ENCODE data around the gene MEN1.
A peak's percentile ranks its signal among the peaks of the same experiment; 100 is the strongest.

The MEN1 gene

DNA sequence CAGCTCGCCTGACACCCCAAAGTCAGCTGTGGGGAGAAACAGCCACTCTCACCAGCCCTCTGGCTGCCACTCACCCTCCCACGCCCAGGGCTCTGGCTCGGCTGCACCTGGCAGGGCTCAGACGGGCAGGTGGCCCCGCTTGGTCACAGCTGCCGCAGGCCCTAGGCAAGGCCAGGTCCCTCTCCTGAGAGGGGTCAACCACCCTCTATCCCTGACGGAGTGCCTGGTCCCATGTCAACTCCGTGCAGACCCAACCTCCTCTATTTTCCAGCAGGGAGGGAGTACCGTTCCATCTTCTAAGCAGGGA, 9.2 kb downstream of the MEN1 start:
- no peak for DNase-seq

DNA sequence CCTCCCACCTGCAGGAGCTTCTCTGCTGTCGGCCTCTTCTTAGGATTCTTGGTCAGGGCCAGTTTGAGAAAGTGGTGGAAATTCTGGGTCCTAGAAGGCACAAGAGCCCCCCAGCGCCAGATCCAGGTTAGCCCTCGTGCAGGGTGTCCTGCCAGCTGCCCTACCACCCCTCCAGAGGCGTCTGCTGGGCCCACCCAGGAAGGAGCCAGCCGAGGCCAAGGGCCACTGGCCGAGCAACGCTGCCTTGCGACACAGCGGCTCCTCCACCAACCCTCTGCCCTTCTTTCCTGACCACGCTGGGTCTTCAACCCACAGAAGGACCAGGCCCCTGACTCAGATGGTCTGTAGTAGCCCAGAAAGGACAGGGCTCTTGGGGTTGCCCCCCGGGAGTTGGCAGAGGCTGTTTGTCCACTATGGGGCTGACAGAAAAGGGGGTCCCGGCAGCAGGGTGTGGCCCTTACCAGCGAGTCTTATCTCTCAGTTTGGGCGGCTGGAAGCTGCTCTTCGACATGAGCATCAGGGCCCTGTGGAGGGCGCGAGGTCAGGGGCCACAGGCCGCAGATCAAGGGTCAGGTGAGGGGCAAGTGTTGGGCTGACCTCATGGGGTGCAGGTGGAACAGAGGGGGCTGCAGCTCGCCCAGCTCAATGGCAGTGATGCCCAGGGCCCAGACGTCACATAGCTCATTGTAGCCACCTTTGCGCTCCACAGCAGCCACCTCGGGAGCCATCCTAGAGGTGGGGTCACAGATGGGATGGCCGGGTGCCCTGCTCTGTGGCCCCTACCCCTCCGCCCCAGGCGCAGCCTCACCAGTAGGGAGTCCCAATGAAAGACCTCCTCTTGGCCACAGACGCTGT, 9.8 kb downstream of the MEN1 start:
- no peak for DNase-seq

DNA sequence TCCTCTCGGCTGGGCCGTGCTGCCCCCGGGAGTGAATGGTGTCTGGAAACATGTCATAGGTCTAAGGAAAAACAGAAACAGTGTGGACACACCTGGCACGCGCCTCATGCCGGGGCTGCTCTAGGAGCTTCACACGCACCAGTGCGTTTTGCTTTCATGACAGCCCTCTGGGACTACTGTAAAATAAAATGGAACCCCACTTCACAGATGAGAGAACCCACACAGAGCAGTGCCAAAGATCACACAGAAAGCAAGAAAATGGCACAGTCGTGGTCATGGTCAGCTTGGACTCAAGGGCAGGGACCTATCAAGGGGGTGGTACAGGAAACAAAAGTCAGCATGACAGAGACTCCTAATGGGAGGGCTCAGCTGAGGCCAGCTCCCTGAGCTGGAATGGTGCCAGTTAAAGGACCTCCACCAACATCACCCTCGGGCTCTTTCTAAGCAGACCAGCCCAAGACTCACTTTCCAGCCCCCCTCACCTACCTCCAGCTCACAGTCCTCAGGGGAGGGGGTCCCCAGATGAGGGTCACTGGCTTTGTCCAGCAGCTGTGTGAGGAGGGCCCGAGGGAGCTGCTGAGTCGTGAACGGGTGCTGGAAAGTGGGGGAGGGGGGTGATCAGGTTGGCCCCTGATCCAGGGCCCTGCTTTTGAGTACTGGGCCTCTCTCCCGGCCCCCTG, 10.6 kb downstream of the MEN1 start:
- DNase-seq = peak in 1 of 2 donors; percentile 18

DNA sequence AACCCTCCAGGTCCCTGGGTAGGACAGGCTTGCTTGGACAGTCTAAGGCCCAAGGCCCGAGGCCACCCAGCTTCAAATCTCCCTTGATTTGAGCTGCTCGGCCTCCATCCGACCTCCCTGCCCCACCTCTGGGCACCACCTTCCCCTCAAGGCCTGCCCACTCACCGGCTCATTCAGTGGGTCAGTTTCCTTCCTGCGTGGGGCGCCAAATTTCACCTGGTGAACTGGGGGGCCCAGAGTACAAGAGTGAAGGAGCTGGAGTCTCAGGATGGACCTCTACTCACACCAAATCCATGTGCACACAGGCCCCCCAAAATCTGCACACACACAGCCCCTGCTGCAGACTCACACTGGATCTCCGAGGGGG, 11.1 kb downstream of the MEN1 start:
- no peak for DNase-seq

DNA sequence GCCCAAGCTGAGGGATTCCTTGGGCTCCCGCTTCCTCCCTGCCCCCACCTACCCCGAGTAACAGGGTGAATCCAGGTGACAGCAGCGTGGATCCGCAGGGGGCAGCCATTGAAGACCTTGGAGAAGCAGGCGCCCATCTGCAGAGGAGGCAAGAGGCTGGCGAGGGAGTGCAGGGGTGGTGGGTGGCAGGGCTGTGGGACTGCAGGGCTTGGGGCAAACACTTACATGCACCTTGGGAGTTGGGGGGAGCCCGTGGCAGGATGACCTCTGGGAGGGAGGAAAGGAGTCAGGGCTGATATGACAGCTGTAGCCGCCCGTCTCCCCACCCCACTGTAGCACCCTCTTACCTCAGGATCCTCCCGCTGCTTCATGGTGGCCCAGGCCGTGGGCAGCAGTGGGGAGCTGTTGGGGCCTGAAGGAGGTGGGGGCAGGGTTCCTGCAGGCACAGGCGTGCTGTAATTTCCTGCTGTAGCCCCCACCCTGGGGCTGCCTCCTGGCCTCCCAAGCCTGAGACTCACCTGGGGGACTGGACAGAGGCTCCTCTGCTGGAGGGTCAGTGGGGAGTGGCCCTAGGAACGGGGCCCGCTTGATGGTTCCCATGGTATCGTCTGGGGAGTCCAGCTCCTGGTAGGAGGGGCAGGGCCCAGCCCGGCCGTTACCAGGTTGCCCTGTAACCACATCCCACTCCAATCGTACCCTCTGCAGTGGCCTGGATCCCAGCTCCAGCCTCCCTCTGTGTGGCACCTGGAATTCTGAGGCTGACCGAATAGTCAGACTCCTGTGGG, 13.4 kb downstream of the MEN1 start:
- no peak for DNase-seq

DNA sequence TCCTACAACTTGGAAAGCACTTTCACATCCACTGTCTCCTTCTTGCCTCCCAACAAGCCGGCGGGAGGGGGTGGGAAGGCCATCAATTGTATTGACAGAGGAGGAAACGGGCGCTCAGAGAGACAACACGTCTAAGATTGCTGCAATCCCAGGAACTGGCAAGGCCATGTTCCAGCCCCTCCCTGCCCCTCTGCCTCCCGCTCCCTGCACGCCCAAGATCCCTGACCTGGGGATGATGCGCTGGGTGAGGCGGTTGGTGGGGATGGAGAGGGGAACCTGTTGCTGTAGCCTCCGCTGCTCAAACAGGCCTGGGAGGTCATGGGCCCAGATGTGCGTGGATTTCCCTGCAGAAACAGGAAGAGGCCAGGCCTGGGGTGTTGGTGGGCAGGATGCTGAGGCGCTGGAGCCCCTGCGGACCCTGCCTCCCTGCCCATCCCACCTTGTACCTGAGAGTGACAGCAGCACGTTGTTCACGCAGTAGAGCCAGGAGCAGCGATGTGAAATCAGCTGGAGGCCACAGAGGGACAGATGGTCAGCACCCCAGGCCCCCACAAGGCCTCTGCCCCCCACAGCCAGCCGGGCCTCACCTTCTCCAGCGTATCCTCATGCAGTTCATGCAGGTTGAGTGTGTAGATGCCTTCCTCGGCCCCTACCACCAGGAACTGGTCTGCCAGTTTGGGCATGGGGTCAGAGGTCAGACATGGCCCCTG, 14.1 kb downstream of the MEN1 start:
- DNase-seq = no peak

DNA sequence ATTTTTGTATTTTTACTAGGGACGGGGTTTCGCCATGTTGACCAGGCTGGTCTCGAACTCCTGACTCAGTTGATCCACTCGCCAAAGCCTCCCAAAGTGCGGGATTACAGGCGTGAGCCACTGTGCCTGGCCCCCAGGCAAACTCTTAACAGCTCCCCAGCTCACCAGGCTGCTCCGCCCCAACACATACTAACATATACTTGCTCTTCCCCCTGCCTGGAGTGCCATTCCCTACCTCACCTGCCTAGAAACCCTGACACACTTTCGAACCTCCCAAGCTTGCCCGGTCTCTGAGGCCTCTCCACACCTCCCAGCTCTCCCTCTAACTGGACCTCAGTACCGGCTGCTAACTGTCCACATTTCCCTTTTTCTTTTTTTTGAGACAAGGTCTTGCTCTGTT, 15.8 kb downstream of the MEN1 start:
- DNase-seq = no peak

DNA sequence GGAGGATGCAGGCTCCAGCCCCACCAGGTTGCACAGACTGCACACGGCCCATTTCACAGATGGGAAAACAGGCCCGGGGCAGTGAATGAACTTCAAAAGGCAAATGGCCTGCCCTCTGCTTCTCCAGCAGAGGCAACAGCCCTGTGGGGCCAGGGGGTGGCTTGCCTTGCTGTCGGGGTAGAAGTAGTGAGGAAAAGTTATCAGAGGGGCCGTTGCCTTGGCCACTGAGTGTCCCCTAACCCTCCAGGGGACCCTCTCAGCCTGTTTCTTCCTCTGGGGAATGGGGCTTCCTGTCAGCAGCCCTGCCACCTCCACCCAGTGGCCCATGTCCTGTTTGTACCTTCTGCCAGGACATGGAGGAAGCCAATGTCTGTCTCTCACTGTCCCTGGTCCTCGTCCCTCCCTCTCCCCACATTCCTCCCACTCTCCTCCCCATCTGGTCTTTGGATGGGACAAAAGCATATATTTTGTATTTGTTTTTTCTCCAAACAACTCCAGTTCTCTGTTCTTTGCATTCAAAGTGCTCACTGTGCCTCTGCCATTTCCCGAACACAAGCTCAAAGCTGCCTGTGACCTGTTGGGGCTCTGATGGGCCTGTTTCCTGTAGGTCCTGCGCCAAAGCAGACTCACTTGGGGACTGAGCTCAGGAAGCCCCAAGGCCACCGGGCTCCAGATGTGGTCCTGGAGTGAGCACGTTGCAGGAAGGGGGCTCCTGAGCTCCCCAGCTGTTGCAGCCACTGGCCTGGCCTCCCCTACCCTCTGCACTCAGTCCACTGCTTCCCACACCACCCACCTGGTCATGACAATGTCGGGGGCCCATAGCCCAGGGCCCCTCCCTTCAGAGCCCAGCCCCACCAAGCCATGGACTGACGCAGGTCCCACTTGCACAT, 16.8 kb downstream of the MEN1 start:
- DNase-seq = no peak

DNA sequence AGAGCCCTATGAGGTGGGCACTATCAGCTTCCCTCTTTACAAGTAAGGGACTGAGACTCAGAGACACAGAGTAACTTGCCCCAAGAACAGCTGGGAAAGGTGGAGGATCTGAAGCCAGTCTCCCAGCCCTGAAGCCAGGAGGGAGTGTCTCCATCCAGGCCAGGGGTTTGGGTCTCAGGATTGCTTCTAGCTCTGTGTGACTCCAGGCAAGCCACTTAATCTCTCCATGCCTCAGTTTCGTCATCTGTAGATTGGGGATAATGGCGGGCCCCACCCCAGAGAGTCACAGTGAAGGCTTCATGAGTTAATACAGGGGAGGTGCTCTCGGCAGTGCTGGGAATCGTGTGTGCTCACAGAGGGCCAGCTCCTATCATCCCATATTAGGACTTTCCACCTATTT, 17.9 kb downstream of the MEN1 start:
- DNase-seq = no peak

DNA sequence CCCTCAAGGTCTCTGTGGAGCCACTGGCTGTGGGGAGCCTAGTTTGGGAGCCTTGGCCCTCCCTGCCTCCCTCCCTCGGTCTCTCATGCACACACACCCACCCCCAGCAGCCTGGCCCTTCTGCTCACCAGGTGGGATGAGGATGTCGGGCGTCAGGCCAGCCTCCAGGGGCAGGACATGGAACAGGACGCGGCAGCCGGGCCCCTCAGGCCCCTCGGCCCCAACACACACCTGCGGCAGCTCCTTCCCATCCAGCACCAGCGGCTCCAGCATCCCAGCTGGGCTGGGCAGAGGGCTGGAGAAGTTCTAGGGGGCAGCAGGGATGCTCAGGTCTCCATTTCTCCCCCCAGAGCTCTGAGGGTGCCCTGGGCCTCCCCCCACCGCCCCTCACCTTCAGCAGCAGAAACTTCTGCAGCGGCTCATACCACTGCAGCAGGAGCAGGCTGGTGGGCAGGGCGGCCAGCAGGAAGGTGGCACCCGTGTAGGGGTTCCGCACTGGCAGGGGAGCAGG, 18.5 kb downstream of the MEN1 start:
- no peak for DNase-seq

DNA sequence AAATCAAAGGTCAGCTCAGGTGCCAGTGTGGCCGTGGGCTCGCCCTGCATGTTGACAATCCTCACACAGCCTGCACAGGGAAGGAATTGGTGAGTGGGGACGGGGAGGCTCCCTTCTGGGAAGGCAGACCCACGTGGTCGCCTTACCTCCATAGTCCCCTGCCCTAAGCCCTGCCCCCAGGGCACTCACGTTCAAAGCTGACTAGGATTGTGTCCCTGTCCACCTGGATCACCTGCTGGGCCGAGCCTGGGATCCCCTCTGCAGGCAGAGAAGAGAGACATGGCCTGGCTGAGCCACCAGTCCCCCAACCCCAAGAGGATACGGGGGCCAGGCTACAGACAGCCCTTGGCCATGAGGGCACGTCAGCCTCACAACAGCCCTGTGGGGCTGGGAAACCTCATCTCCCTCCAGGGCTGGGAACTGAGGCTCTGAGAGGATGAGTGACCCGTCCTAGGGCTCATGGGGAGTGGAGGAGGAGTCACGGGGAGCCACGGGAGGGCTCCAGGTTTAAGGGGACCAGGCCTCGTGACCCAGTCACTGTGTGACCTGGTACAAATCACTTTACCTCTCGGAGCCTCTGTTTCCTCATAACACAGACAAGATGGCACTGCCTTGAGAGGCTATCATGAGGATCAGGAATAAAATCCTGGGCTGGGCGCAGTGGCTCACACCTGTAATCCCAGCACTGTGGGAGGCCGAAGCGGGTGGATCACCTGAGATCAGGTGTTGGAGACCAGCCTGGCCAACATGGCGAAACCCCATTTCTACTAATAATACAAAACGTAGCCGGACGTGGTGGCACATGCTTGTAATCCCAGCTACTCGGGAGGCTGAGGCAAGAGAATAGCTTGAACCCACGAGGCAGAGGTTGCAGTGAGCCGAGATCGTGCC, 19.9 kb downstream of the MEN1 start:
- DNase-seq = no peak

DNA sequence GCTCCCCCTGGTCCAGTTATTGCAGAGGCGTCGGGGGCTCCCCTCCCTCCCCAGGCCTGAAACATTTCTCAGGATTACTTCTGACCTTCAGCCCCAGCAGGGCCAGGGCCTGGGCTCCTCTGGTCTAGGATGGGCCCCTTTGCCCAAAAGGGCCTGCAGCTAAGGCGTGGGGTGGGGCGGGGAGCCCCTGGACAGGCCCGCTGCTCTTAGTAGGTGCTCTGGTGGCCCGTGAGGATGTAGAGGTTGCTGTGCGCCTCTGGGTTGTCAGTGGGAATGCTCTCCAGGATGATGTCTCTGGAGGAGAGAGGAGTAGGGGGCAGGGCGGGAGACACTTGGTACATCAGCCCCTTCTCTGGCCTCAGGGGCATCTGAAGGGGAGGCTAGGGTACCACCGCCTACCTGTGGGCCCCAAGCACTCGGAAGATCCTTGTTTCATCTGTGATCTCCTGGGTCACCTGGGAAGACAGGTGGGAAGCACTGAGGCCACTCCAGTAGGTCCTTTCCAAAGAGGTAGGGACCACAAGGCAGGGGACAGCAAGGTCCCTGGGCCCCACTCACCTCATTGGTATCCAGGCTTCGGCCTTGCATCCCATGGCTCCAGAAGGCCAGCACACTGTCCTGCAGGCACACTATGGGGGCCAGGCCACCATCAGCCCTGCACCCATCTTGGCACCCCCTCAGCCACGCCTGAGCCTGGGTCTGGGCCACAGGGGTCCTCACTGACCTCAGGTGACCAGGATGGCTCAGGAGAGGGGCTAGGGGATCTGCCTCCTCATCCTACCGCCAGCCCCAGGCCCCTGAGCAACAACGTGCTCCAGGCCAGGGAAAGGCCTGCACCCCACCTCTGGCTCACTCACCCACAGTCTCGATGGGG, 20.8 kb downstream of the MEN1 start:
- DNase-seq = no peak

DNA sequence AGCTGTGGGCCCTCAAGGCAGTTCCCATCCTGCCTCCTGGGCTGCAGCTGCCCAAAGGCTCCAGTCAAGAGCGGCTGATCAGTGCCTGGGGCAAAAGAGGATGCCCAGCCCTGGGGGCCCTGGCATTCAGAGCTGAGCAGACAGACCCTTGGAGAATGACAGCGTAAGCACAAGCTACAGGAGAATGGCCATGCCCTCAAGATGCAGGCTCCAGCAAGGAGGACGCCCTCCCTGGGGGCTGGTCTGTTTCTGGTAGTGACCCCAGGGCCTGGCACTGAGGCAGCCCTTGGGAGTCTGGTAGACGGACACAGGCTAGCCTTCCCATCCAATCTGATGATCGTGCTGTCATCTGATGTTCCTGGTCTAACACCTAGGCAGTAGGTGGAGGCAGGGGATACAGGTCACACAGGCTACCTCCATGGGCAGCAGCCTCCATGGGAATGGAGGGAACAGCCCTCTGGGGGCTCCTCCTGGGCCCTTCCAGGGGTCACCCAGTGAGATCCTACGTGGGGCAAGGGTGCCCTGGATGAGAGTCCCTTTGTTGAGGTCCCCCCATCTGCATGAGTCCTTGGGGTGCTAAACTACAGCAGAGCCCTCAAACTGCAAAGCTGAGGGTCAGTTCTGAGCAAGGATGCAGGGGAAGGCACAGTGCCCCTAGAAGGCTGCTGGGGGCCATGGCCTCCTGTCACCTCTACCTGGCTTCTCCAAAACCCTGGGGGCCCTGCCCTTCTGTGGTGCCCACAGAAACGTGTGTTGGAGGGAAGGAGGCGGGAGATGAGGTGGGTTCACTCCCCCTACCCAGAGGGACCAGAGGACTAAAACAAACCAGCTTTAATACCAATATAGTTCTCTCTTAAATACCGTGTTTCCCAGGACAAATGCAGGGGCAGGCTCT, 21.8 kb downstream of the MEN1 start:
- DNase-seq = no peak

DNA sequence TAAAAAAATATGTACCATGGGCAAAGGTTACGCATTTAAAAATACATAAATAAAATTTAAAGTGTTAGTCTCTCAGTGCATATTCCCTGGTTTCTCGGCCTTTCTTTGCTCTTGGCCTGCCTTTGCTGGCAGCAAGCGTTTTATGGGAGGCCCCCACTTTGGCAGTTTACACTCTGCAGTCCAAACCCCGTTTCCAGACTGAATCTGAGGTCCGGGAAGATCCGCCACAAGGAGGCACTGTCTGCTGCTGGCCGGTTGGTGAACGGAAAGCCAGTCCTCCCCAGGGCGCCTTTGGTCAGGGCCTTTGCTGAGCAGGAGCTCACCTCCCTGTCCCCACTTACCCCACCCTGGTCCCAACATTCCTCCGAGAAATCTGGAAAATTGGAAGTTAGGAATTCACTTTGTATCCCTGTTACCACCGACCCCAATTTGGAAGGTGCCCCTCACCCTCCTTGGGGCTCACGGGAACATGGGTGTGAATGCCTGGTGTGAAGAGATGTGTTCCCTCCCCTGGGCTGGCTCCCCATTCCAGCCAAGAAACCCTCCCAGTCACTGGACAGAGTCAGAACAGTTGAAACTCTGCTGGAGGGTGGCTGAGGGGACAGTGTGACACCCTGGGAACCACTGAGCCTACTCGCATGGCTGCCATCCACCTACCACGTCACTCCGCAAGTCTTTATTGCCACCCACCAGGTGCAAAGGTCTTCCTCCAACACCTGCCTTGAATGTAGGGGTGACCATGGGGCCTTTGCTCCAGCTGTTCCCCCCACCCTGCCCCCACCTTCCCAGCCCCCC, 22.6 kb downstream of the MEN1 start:
- peak; percentile 60 to 72 for DNase-seq

DNA sequence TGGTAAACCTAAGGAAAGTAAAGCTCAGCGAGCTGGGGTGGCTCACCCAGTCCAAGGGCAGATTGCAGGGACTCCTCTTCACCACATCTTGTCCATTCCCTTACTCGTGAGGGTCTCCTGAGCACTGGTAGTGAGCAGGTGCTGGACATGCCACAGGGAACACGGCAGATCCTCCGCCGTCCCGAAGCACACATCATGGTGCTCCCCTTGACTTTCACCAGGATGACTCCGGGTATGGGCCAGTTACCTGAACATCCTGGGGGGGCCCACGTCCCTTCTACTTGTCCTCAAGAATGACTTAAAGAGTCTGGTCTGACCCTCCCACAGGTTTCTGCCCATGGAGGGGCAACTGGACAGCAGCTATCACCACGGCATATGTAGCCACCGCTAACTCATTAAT, 24.0 kb downstream of the MEN1 start:
- DNase-seq = no peak

DNA sequence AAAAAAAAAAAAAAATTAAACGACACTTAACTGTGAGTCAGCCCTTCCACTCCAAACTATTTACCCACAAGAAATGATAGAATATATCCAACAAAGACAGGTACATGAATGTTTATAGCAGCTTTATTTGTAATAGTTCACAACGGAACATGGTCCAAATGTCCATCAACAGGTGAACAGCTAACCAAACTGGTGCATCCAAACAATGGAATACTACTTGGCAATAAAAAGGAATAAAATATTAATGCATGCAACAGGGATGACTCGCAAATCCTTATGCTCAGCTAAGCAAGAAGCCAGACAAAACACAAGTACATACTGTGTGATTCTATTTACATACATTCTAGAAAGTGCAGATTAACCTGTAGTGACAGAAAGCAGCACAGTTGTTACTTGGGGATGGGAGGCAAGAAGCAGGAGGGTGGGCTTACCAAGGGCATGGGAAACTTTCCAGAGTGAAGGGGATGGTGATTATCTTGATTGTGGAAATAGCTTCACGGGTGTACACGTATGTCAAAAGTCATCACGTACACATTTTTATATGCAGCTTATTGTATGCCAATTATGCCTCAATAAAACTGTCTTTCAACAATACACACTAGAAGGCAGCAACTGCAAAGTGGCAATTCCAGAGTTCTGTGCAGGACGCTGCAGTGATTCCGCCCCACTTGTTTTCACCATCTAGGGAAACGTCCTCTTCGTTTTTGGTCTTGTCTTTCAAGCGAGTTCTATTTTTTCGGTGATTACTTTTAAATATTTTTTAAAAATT, 25.4 kb downstream of the MEN1 start:
- no peak for DNase-seq
